AG09319 (cell line): Measurements from ENCODE around the gene RAD50.
"Not testable (repeated sequence)": the region's sequence is repeated elsewhere in the genome, so short reads cannot be mapped to it uniquely, and the experiment has no call there.

ENCODE experiments used
- DNase-seq: peaks from one replicate; pipeline ENCODE4 v3.0.0-alpha.2; 2010; ENCODE audit warnings: low read depth; ENCODE audit errors: extremely low read depth
- CTCF ChIP-seq: IDR thresholded peaks from 2 replicates; pipeline ENCODE4 v1.5.1; 2011; ENCODE audit warnings: low read depth, mild to moderate bottlenecking, inconsistent platforms, low read length, moderate library complexity

Gene RAD50

GRCh38 chr5:132561601-132562000 lies 4.8 kb downstream of the RAD50 start:
- TF ChIP-seq CTCF: no peak
- DNase-seq: no peak

GRCh38 chr5:132564555-132564954 lies 7.8 kb downstream of the RAD50 start:
- DNase-seq: not testable (repeated sequence)

- no peak for DNase-seq
- TF ChIP-seq CTCF: no peak
Measured at GRCh38 chr5:132566657-132567056, 9.9 kb downstream of the RAD50 start.

GRCh38 chr5:132576123-132576522 lies 19.3 kb downstream of the RAD50 start:
- no peak for DNase-seq
- no peak for TF ChIP-seq CTCF

- not testable (repeated sequence) for DNase-seq
Measured at GRCh38 chr5:132584560-132584959, 27.8 kb downstream of the RAD50 start.

GRCh38 chr5:132586063-132586462 lies 29.3 kb downstream of the RAD50 start:
- no peak for TF ChIP-seq CTCF
- no peak for DNase-seq

- TF ChIP-seq CTCF: no peak
- no peak for DNase-seq
Measured at GRCh38 chr5:132589467-132589866, 32.7 kb downstream of the RAD50 start.

GRCh38 chr5:132591145-132591544 lies 34.4 kb downstream of the RAD50 start:
- DNase-seq: no peak
- TF ChIP-seq CTCF: no peak; the same call in 1 of the 2 replicates

- no peak for TF ChIP-seq CTCF
- DNase-seq: no peak
Measured at GRCh38 chr5:132592521-132592920, 35.7 kb downstream of the RAD50 start.
